Parathyroid adenoma (tissue), 2 donors: ENCODE results near the gene THY1.
A peak's percentile ranks its signal among the peaks of the same experiment; 100 is the strongest.

Experiments used
- H2AFZ ChIP-seq: fragments of 300-600 bp; sonication (generic); one replicate; pipeline ENCODE4 v1.7.0; 2017; ENCODE audit warnings: antibody characterized with exemption, mild to moderate bottlenecking
- H3K27ac ChIP-seq: fragments of 300-600 bp; sonication (generic); one replicate; pipeline ENCODE4 v1.7.0; 2017
- H3K27me3 ChIP-seq: fragments of 300-600 bp; sonication (generic); one replicate; pipeline ENCODE4 v1.7.0; 2017; ENCODE audit warnings: low read length; ENCODE audit not compliant: control insufficient read depth, insufficient read depth
- H3K36me3 ChIP-seq: fragments of 300-600 bp; sonication (generic); one replicate; pipeline ENCODE4 v1.7.0; 2017; ENCODE audit warnings: low read length; ENCODE audit not compliant: control insufficient read depth, insufficient read depth
- H3K4me1 ChIP-seq: fragments of 300-600 bp; sonication (generic); one replicate; pipeline ENCODE4 v1.7.0; 2017; ENCODE audit warnings: control low read depth
- H3K4me2 ChIP-seq: fragments of 300-600 bp; sonication (generic); one replicate; pipeline ENCODE4 v1.7.0; 2017; ENCODE audit warnings: low read length
- H3K4me3 ChIP-seq: fragments of 300-600 bp; sonication (generic); one replicate; pipeline ENCODE4 v1.7.0; 2017; ENCODE audit warnings: low read depth, low read length
- H3K79me2 ChIP-seq: fragments of 300-600 bp; sonication (generic); one replicate; pipeline ENCODE4 v1.7.0; 2017; ENCODE audit warnings: control low read depth
- H3K9ac ChIP-seq: fragments of 300-600 bp; sonication (generic); one replicate; pipeline ENCODE4 v1.7.0; 2017; ENCODE audit warnings: mild to moderate bottlenecking
- H3K9me3 ChIP-seq: fragments of 300-600 bp; sonication (generic); one replicate; pipeline ENCODE4 v1.7.0; 2017; ENCODE audit warnings: low read length; ENCODE audit not compliant: control insufficient read depth
- TF ChIP-seq, protein P1 (sequence below): fragments of 300-600 bp; sonication (generic); IDR thresholded peaks from one replicate; pipeline ENCODE4 v1.7.0; 2017; ENCODE audit warnings: antibody characterized with exemption, mild to moderate bottlenecking
- donor health status: primary hyperparathyroidism.

Gene THY1

GRCh38 chr11:119371067-119371601, 51.8 kb downstream of the THY1 start:
- no peaks in the 10 kb centered on the region for H3K9me3 ChIP-seq
- H3K4me1 ChIP-seq: peaks cover 11% of the 10 kb centered on the region
- H3K79me2 ChIP-seq: no peaks in the 10 kb centered on the region
- H3K36me3 ChIP-seq: no peaks in the 10 kb centered on the region
- H3K27me3 ChIP-seq: no peaks in the 10 kb centered on the region
- no peak overlapping the region for H3K4me3 ChIP-seq
- no peak overlapping the region for H3K4me2 ChIP-seq
- TF ChIP-seq, protein P1, sequence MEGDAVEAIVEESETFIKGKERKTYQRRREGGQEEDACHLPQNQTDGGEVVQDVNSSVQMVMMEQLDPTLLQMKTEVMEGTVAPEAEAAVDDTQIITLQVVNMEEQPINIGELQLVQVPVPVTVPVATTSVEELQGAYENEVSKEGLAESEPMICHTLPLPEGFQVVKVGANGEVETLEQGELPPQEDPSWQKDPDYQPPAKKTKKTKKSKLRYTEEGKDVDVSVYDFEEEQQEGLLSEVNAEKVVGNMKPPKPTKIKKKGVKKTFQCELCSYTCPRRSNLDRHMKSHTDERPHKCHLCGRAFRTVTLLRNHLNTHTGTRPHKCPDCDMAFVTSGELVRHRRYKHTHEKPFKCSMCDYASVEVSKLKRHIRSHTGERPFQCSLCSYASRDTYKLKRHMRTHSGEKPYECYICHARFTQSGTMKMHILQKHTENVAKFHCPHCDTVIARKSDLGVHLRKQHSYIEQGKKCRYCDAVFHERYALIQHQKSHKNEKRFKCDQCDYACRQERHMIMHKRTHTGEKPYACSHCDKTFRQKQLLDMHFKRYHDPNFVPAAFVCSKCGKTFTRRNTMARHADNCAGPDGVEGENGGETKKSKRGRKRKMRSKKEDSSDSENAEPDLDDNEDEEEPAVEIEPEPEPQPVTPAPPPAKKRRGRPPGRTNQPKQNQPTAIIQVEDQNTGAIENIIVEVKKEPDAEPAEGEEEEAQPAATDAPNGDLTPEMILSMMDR: no peak
- no peak overlapping the region for H2AFZ ChIP-seq
- no peak overlapping the region for H3K9ac ChIP-seq
- H3K27ac ChIP-seq: no peak overlapping the region

- TF ChIP-seq, protein P1: no peak
- Histone ChIP-seq H3K4me2 (no peak overlapping the region), H3K36me3 (no peaks in the 10 kb centered on the region), H3K9ac (no peak overlapping the region), H3K4me3 (no peak overlapping the region), H3K27ac (no peak overlapping the region), H3K27me3 (no peaks in the 10 kb centered on the region), H3K4me1 (peaks cover 11% of the 10 kb centered on the region), H3K79me2 (no peaks in the 10 kb centered on the region), H3K9me3 (no peaks in the 10 kb centered on the region), H2AFZ (no peak overlapping the region)
Measured at GRCh38 chr11:119370486-119371046, 52.4 kb downstream of the THY1 start.

DNA sequence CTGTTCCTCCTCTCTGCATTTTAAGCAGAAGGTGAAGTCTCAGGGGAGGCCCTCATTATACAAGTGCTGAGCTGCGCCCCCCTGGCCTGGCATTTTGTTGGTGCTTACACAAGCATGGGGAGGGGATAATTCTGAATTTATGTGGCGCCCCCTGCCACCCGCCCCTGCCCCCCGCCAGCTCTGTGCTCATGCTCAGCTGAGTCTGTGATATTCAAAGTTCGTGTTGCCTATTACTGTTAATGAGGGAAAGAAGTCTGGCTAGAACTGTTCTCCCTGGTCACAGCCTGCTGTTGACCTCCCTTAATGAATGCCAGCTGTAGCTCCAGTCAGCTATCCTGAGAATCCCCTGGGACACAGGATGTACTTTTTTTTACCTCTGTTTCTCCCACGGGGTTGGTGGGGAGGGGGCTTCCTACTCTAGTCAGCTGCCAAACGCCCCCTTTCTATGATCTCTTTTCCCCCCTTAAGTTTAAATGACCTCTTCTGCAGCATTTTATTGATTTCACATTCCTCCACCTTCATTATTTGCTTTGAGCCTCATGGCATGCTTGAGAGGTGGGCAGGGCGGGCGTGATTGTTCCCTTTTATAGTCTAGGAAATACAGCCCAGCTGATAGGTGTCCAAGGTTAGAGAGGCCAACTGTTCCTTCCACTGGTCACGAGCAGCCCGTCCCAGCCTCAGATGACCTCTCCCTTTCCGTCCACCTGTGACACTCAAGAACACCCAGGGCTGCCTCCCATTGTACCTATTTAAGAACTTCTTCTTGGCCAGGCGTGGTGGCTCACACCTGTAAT, 53.6 kb downstream of the THY1 start:
- no peaks in the 10 kb centered on the region for H3K27me3 ChIP-seq
- H3K36me3 ChIP-seq: no peaks in the 10 kb centered on the region
- no peaks in the 10 kb centered on the region for H3K79me2 ChIP-seq
- no peak overlapping the region for H3K27ac ChIP-seq
- peaks cover 11% of the 10 kb centered on the region for H3K4me1 ChIP-seq
- no peak overlapping the region for H2AFZ ChIP-seq
- TF ChIP-seq, protein P1: no peak
- no peak overlapping the region for H3K4me2 ChIP-seq
- H3K4me3 ChIP-seq: no peak overlapping the region
- H3K9ac ChIP-seq: no peak overlapping the region
- no peaks in the 10 kb centered on the region for H3K9me3 ChIP-seq

DNA sequence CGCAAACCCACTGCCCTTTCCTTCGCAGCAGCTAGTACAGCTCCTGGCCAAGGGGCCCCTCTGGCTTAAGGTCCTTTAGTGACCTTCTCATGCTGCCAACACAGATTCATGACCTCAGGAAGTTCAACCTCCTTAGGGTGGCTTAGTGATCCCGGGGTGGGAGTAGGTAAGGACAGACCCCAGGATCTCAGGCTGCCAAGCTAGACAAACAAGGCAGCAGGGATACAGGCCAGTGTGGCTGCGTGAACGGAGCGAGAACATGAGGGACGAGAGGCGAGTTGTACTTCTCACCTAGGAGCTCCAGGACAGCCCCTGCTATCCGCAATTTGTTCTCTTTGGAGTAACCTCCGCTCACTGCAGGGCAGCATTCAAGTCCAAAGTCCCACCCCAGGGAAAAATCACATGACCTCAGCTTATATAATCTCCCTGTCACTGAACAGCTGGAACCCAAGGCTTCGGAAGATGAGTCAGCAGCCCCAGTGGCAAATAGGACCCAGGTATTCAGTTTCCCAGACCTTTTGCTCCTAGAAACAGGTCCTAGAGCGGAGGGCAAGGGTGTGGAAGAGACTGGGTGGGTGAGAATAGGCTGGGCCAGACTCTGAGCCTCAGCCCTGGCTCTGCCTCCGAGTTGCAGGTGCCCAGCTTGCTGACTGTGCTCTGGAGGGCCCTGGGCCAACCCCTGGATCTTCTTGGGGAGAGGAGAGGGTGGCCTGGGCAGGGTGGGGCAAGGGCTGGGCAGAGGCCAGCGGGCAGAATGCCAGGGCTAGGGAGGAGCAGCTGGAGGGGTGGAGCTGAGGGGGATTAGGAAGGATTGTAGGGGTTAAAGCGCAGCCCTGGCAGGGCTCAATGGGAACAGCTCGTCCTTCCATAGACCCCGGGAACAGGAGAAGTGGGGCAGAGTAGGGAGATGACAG, 54.6 kb downstream of the THY1 start:
- TF ChIP-seq, protein P1: no peak
- Histone ChIP-seq H2AFZ (no peak overlapping the region), H3K27me3 (no peaks in the 10 kb centered on the region), H3K9me3 (no peaks in the 10 kb centered on the region), H3K36me3 (no peaks in the 10 kb centered on the region), H3K4me2 (no peak overlapping the region), H3K4me3 (no peak overlapping the region), H3K27ac (peak overlapping the region; percentile 15), H3K79me2 (no peaks in the 10 kb centered on the region), H3K9ac (no peak overlapping the region), H3K4me1 (peaks cover 13% of the 10 kb centered on the region)
